NCI-H82 (cell line): ENCODE measurements around the gene TCP1.
A peak's percentile ranks its signal among the peaks of the same experiment; 100 is the strongest.
"Not testable (repeated sequence)": the region's sequence is repeated elsewhere in the genome, so short reads cannot be mapped to it uniquely, and the experiment has no call there.

ENCODE experiments used
- DNase-seq: peaks from one replicate; lab custom pipeline; 2025; lab: John Stamatoyannopoulos, UW

Gene TCP1

GRCh38 chr6:159777240-159777904 lies 12.0 kb downstream of the TCP1 start:
- no peak for DNase-seq

GRCh38 chr6:159772196-159772595 lies 17.2 kb downstream of the TCP1 start:
- DNase-seq: no peak

DNA sequence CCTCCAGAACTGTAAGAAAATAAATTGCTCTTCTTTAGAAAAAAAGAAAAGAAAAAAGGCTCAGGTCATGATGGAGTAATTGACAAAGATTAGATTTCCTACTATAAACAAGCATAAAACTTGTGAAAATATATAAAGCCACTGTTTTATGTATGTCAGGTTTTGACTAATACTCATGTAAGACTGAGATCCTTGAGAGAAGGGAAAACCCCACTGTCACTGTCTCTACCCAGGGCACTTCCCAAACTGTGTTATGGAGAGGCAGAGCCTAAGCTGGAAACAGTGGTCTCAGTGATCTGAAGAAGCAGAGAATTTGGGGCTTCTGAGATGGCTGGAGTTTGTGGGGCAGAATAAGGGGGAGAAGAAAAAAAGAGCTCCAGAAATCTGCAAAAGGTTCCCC lies 19.9 kb downstream of the TCP1 start:
- DNase-seq: no peak

GRCh38 chr6:159766906-159767305 lies 22.5 kb downstream of the TCP1 start:
- DNase-seq: no peak

DNA sequence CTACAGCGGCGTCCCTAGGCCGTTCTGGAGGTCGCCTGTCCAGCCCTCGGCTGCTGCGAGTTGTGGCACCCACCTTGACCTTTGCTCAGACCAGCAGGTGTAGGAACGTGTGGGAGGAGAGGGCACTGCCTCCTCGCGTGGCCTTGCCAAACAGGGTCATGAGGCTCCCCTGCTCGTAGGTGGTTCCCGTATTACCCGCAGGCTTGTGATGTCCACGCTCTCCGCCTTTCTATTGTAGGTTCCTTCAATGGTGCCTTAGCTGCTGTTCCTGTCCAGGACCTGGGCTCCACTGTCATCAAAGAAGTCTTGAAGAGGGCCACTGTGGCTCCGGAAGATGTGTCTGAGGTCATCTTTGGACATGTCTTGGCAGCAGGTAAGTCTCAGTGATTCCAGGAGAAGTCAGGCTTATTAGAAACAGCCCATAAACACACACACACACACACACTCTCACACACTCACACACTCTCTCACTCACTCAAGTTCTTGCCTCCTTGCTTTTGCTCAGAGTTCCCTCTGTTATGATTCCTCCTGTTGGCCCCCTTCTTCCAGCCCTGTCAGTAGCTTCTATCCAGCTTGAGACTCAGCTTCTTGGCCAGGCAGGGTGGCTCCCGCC lies 26.6 kb downstream of the TCP1 start:
- no peak for DNase-seq

- DNase-seq: peak; percentile 99
Observed at GRCh38 chr6:159761873-159762680, 27.3 kb downstream of the TCP1 start, which contains the start of gene ACAT2. Gene ACAT2 (plus strand): TSS chr6:159762045. CDS start chr6:159762088, 43 bp downstream.

DNA sequence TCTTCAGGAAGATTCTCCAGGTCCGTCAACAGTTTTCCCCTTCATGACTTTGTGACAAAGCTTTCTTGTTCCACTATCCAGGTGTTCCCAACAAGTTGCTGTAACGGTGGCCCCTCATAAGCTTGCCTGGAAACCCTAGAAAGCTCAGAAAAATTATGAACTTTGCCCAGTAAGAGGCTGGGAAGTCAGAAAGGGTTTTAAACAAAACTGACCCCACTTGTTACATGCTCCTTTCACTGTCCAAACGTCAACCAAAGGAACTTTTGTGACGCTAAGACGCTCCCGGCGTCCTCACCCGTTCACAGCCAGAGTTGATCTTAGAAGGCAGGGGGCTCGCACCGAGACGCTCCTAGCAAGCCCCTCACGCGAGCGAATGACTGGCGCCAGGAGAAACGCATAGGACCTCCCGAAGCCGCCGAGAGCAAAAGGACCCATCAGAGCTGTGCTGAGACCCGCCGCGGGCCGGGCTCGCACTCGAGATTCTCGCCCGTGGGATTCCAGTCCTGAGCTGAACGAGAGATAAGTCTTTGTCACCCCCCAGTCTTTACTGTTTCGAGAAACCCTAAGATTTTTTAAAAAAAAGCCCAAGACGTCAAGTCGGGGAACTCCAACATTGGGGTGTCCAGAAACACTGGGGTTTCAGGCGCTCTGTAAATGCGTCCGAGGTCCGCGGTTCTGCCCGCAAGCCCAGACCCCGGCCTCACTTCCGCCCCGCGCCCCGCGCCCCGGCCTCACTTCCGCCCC lies 28.1 kb downstream of the TCP1 start:
- peak; percentile 66 for DNase-seq

DNA sequence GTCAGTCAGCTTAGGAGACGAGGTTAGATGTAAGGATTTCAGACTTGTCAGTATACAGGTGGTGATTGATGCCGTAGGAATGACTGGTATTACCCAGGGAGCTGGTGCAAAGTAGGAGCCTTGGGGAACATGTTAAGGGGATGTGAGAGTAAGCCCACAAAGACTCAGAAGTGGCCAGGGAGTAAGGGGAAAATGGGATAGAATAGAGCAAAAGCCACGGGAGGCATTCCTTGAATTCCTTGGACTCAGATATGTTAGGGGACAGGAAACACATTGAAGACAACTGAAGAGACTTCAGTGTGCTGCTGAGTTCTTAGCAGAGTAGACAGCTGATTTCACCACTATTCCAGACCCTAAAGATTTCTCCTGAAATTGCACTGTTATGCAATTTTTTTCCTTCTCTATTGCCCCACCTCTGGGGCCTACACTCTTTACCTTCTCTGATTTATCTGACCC lies 28.8 kb downstream of the TCP1 start:
- DNase-seq: peak; percentile 21

GRCh38 chr6:159759645-159760044 lies 29.8 kb downstream of the TCP1 start:
- no peak for DNase-seq

- DNase-seq: peak; percentile 82
Observed at GRCh38 chr6:159758031-159759001, 31.1 kb downstream of the TCP1 start.

DNA sequence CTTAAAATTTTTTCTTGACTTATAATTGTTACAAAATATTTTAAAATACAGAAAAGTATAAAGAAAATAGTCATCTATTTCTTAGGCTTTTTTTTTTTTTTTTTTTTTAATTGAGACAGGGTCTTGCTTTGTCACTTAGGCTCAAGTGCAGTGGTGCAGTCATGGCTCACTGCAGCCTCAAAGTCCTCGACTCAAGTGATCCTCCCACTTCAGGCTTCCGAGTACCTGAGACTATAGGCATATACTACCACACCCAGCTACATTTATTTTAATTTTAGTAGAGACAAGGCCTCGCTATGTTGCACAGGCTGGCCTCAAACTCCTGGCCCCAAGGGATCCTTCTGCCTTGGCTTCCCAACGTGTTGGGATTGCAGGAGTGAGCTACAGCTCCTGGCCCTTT lies 32.9 kb downstream of the TCP1 start:
- no peak for DNase-seq

DNA sequence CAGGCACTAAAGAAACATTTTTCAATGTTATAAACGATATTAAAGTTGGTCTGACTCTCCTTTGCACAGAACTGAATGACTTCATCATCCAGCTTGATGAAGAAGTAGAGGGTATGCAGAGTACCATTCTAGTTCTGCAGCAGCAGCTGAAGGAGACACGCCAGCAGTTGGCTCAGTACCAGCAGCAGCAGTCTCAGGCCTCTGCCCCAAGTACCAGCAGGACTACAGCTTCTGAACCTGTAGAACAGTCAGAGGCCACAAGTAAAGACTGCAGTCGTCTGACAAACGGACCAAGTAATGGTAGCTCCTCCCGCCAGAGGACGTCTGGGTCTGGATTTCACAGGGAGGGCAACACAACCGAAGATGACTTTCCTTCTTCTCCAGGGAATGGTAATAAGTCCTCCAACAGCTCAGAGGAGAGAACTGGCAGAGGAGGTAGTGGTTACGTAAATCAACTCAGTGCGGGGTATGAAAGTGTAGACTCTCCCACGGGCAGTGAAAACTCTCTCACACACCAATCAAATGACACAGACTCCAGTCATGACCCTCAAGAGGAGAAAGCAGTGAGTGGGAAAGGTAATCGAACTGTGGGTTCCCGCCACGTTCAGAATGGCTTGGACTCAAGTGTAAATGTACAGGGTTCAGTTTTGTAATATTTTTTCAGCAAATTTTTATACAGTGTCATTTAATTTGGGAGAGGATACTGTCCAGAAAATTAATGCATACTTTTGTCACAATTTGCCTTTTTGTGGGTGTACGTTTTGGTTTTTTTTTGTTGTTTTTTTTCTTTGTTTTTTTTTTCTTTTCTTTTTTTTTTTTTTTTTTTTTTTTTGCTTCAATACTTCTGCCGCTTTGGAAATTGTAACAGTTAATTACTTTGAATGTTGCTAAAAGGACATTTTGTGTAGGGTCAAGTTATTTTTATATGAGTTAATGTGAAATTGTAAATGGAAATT lies 34.2 kb downstream of the TCP1 start:
- DNase-seq: no peak

- DNase-seq: no peak
Observed at GRCh38 chr6:159754401-159754800, 35.0 kb downstream of the TCP1 start.

DNA sequence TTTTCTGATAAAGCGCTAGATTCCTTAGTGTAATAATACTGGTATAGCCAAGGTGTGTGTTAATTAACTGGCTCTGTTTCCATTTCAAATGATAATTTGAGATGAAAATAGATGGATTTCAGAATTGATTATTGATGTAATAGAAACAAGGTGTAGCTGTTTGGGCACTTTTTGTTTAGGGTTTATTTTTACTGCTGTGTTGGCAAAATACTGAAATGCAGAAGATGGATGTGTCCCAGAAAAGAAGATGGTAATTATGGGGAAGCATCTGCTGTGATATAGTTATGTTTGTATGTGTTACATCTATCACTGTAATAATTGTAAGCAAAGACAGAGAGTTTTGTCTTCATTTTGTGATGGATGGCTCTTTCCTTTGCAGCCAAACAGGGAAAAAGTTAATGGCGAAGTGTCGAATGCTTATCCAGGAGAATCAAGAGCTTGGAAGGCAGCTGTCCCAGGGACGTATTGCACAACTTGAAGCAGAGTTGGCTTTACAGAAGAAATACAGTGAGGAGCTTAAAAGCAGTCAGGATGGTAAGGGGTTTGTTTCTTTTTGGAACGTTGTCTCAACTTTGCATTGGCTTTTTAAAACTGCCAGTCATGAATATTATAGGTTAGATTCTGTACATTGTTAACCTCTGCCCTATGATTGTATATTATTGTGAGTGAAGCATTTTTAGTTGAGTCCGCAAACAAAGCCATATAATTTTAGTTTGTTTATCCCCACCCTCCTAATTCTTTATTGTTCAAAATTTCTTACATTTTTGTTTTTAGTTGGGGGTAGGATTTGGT lies 36.1 kb downstream of the TCP1 start:
- DNase-seq: no peak

DNA sequence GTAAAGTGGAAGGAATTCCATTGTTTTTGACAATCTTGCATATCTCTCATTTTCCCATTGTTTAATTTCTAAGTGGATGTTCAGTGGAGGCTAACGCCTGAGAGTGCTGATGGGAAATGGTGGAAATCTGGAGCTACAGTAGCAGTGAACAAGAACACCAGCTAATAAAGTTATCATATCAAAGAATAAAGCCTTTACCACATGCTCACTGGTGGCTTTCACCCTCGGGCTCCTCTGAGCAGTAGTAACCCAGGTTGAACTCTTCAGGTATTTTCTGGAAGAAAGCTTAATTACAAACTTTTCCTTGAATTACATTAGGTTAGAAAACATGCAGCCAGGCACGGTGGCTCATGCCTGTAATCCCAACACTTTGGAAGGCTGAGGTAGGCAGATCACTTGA lies 38.0 kb downstream of the TCP1 start:
- no peak for DNase-seq

DNA sequence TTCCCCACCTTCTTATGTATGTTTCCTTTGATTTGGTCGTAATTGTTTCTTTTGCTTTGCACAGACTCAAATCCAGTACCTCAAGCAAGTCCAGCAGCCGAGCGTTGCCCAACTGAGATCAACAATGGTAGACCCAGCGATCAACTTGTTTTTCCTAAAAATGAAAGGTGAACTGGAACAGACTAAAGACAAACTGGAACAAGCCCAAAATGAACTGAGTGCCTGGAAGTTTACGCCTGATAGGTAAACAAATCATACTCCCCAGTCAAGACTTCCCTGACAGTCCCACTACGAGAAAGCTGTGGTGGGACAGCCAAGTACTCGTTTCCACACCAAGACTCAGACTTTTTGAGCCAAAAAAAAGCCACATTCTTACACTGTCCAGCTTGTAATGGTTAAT lies 41.3 kb downstream of the TCP1 start:
- DNase-seq: not testable (repeated sequence)

DNA sequence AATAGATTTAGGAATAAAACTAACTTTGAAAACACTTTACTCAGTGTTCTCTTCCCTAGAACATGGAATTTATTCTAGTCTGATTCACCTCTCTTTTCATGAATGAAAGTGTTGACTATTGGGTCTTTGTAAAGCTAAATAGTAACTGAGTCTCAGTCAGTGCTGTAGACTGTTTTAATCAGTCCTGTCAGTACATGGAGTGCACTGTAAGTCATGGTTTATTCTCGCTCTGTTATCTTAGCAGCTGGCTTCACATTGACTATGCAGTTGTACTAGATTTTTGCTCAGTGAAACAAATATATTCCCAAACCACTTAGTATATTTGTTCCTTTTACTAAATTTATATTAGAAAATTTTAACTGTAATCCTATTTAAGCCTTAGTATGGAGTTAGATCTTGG lies 42.6 kb downstream of the TCP1 start:
- DNase-seq: no peak

- no peak for DNase-seq
Observed at GRCh38 chr6:159745081-159745480, 44.3 kb downstream of the TCP1 start.

- DNase-seq: no peak
Observed at GRCh38 chr6:159742165-159742564, 47.2 kb downstream of the TCP1 start.
